Ishikawa (cell line): ENCODE measurements around the gene TEX11.

Experiments used
- CEBPB ChIP-seq: IDR thresholded peaks from 2 replicates; pipeline ENCODE4 v1.6.1; 2012
- CREB1 ChIP-seq: IDR thresholded peaks from 2 replicates; pipeline ENCODE4 v1.6.1; 2012; ENCODE audit warnings: low read depth
- EGR1 ChIP-seq: IDR thresholded peaks from 2 replicates; pipeline ENCODE4 v1.6.1; 2012
- EP300 ChIP-seq: IDR thresholded peaks from 2 replicates; pipeline ENCODE4 v1.6.1; 2012; ENCODE audit warnings: borderline replicate concordance
- FOXM1 ChIP-seq: IDR thresholded peaks from 2 replicates; pipeline ENCODE4 v1.6.1; 2012; ENCODE audit warnings: low read depth, borderline replicate concordance
- MAX ChIP-seq: IDR thresholded peaks from 2 replicates; pipeline ENCODE4 v1.6.1; 2012
- NFIC ChIP-seq: IDR thresholded peaks from 2 replicates; pipeline ENCODE4 v1.6.1; 2012
- RAD21 ChIP-seq: IDR thresholded peaks from 2 replicates; pipeline ENCODE4 v1.6.1; 2012; ENCODE audit warnings: low read depth
- TAF1 ChIP-seq: IDR thresholded peaks from 2 replicates; pipeline ENCODE4 v1.6.1; 2012; ENCODE audit warnings: low read depth, mild to moderate bottlenecking
- TCF12 ChIP-seq: IDR thresholded peaks from 2 replicates; pipeline ENCODE4 v1.6.1; 2012; ENCODE audit warnings: low read depth
- TEAD4 ChIP-seq: IDR thresholded peaks from 2 replicates; pipeline ENCODE4 v1.6.1; 2012
- USF1 ChIP-seq: IDR thresholded peaks from 2 replicates; pipeline ENCODE4 v1.6.1; 2012
- YY1 ChIP-seq: IDR thresholded peaks from 2 replicates; pipeline ENCODE4 v1.6.1; 2012; ENCODE audit warnings: low read depth
- ZBTB7A ChIP-seq: IDR thresholded peaks from 2 replicates; pipeline ENCODE4 v1.6.1; 2012; ENCODE audit warnings: low read depth
- TF ChIP-seq, protein P1 (sequence below): IDR thresholded peaks from 2 replicates; pipeline ENCODE4 v1.6.1; 2012; ENCODE audit warnings: low read depth, mild to moderate bottlenecking

TEX11 gene

DNA sequence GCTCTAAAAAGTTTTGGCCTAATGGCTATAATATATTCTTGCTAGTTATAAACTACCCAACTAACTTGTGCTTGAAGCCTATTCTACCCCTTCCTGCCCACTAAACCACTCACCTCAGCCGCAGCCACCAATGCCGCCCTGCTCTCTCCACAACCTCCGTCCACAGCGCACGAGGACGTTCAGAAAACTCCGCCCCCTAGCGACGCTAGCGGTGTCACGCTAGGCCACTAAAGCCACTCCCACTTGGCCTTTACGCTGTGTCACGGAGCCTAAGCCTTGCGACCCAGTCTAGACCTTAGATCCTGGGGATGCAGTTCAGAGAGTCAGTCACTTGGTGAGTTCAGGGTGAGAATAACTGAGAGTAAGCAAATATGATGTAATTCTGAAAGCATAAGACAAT lies at the start of gene TEX11:
TEX11 (minus strand) TSS at position 171 of the 400 bp plus-strand sequence. CDS start 922 bp downstream, outside the sequence.
- no peak for TF ChIP-seq USF1
- TF ChIP-seq EGR1, result no peak
- TF ChIP-seq ZBTB7A, result no peak
- no peak for TF ChIP-seq FOXM1
- TF ChIP-seq TAF1, result no peak
- TF ChIP-seq MAX, result no peak
- TF ChIP-seq RAD21, result no peak
- TF ChIP-seq TCF12, result no peak
- no peak for TF ChIP-seq TEAD4
- TF ChIP-seq CREB1, result no peak
- no peak for TF ChIP-seq EP300
- TF ChIP-seq, protein P1, sequence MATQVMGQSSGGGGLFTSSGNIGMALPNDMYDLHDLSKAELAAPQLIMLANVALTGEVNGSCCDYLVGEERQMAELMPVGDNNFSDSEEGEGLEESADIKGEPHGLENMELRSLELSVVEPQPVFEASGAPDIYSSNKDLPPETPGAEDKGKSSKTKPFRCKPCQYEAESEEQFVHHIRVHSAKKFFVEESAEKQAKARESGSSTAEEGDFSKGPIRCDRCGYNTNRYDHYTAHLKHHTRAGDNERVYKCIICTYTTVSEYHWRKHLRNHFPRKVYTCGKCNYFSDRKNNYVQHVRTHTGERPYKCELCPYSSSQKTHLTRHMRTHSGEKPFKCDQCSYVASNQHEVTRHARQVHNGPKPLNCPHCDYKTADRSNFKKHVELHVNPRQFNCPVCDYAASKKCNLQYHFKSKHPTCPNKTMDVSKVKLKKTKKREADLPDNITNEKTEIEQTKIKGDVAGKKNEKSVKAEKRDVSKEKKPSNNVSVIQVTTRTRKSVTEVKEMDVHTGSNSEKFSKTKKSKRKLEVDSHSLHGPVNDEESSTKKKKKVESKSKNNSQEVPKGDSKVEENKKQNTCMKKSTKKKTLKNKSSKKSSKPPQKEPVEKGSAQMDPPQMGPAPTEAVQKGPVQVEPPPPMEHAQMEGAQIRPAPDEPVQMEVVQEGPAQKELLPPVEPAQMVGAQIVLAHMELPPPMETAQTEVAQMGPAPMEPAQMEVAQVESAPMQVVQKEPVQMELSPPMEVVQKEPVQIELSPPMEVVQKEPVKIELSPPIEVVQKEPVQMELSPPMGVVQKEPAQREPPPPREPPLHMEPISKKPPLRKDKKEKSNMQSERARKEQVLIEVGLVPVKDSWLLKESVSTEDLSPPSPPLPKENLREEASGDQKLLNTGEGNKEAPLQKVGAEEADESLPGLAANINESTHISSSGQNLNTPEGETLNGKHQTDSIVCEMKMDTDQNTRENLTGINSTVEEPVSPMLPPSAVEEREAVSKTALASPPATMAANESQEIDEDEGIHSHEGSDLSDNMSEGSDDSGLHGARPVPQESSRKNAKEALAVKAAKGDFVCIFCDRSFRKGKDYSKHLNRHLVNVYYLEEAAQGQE, result no peak
- no peak for TF ChIP-seq NFIC
- no peak for TF ChIP-seq YY1
- no peak for TF ChIP-seq CEBPB

GRCh38 chrX:70954871-70955270 lies 46.4 kb upstream of the TEX11 start:
- TF ChIP-seq TCF12, result no peak
- TF ChIP-seq YY1, result no peak
- no peak for TF ChIP-seq MAX
- no peak for TF ChIP-seq RAD21
- no peak for TF ChIP-seq FOXM1
- no peak for TF ChIP-seq CREB1
- no peak for TF ChIP-seq CEBPB
- no peak for TF ChIP-seq EGR1
- no peak for TF ChIP-seq TEAD4
- no peak for TF ChIP-seq TAF1

DNA sequence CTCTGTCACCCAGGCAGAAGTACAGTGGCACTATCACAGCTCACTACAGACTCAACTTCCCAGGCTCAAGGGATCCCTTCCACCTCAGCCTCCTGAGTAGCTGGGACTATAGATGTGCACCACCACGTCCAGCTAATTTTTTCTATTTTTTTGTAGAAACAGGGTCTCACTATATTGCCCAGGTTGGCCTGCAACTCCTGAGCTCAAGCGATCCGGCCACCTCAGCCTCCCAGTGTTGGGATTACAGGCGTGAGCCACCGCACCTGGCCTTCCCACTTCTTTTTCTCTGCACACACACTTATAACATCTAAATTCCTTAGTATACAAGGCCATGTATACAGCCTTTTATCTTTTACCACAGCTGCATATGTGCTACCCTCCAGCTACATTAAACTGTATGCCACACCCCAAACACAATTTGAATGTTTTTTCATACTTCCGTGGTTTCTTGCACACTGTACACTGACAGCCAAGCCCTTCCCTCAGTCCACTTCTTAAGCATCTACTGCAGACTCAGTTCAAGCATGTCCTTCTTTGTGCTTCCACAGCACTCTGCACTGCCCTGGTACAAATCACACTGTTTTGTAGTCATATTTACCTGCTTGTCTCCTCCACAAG lies 15.9 kb upstream of the TEX11 start:
- TF ChIP-seq EP300, result no peak
- no peak for TF ChIP-seq CEBPB
- TF ChIP-seq TEAD4, result no peak
- no peak for TF ChIP-seq TAF1
- no peak for TF ChIP-seq CREB1

GRCh38 chrX:70922774-70923473 lies 14.4 kb upstream of the TEX11 start:
- TF ChIP-seq YY1 (no peak), EGR1 (no peak), USF1 (no peak), TAF1 (no peak), NFIC (no peak), EP300 (no peak), CREB1 (no peak), FOXM1 (no peak), RAD21 (no peak), CEBPB (no peak), TEAD4 (no peak), MAX (no peak), ZBTB7A (no peak), TCF12 (no peak)
- TF ChIP-seq, protein P1, result no peak

DNA sequence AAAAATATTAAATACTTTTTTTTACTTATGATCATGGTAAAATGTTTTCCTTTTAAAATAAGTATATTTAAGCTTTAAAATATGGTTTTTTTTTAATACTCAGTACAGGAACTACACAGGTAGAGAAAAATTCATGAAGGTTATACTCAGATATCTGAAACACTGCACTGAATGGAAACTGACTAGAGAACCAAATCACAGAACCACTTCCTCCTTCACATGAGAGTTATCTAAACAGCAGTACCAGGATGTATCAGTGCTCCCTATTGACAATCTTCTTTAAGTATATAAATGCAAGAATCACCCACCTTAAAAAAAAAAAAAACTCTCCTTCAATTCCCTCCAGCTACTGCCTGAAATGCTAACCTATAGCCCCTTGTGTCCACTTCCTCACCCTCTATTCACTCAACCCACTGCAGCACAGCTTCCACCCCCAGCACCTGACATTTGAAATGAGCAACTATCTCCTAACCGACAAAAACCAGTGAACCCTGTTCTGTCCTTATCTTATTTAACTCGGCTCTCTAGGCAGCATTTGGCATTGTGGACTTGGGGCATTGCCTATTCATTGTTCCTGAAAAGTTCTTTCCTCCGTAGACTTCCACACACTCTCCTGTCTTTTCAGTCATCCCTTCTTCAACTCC lies 13.3 kb upstream of the TEX11 start:
- TF ChIP-seq RAD21 (no peak), NFIC (no peak), FOXM1 (no peak), EP300 (no peak), CEBPB (no peak), TAF1 (no peak), EGR1 (no peak)
- TF ChIP-seq, protein P1, result no peak
